Endodermal cell (in vitro differentiated cells): ENCODE data around the gene E2F2. TPM values are rescaled to one million over a fixed set of nuclear protein-coding genes. Genes with fewer than 3 reads are reported as not detected.

Experiments
- DNase-seq: peaks from one replicate; pipeline ENCODE4 v3.0.0-alpha.2; 2017
- H3K27ac ChIP-seq: 2 replicates; pipeline ENCODE4 v1.5.1; 2013; ENCODE audit warnings: mild to moderate bottlenecking, low read depth, low read length, moderate library complexity
- H3K27me3 ChIP-seq: 2 replicates; pipeline ENCODE4 v1.6.1; 2013; ENCODE audit warnings: mild to moderate bottlenecking, low read length, moderate library complexity; ENCODE audit not compliant: insufficient read depth, control insufficient read depth, poor library complexity, severe bottlenecking
- H3K36me3 ChIP-seq: 2 replicates; pipeline ENCODE4 v1.7.0; 2013; ENCODE audit warnings: mild to moderate bottlenecking, low read length, moderate library complexity; ENCODE audit not compliant: control insufficient read depth, insufficient read depth
- H3K4me1 ChIP-seq: one replicate; pipeline ENCODE4 v1.7.0; 2013; ENCODE audit warnings: low read length; ENCODE audit not compliant: control insufficient read depth, insufficient read depth
- H3K4me3 ChIP-seq: 2 replicates; pipeline ENCODE4 v1.5.1; 2013; ENCODE audit warnings: mild to moderate bottlenecking, low read length, moderate library complexity
- H3K9ac ChIP-seq: 2 replicates; pipeline ENCODE4 v1.6.1; 2013; ENCODE audit warnings: mild to moderate bottlenecking, low read length, moderate library complexity; ENCODE audit not compliant: poor library complexity, severe bottlenecking; ENCODE audit errors: extremely low read depth
- H3K9me3 ChIP-seq: 2 replicates; pipeline ENCODE4 v1.6.1; 2013; ENCODE audit warnings: mild to moderate bottlenecking, low read length, moderate library complexity; ENCODE audit not compliant: control insufficient read depth
- H3K27ac Mint-ChIP-seq: 2 replicates; pipeline ENCODE4 v1.8.0; 2020; ENCODE audit warnings: mixed read lengths
- H3K27me3 Mint-ChIP-seq: 2 replicates; pipeline ENCODE4 v1.8.0; 2021; ENCODE audit warnings: mild to moderate bottlenecking, mixed read lengths; ENCODE audit not compliant: insufficient read depth
- H3K36me3 Mint-ChIP-seq: 2 replicates; pipeline ENCODE4 v1.8.0; 2020; ENCODE audit warnings: low read depth, mixed read lengths
- H3K4me1 Mint-ChIP-seq: 2 replicates; pipeline ENCODE4 v1.8.0; 2020; ENCODE audit warnings: mixed read lengths
- H3K4me3 Mint-ChIP-seq: 2 replicates; pipeline ENCODE4 v1.8.0; 2020; ENCODE audit warnings: mild to moderate bottlenecking, moderate library complexity, mixed read lengths
- H3K9me3 Mint-ChIP-seq: 2 replicates; pipeline ENCODE4 v1.8.0; 2020; ENCODE audit warnings: mild to moderate bottlenecking, mixed read lengths
- CTCF ChIP-seq: fragments of 200-600 bp; sonication (generic); conservative IDR thresholded peaks from 2 replicates; pipeline ENCODE4 v1.5.0; 2021; ENCODE audit warnings: antibody characterized with exemption, mild to moderate bottlenecking
- WGBS, 2 experiments: methylation state at CpG; one replicate each; pipeline versions ENCODE4 v1.1.5 to v1.1.7; 2013; ENCODE audit warnings: missing lambda C conversion rate in 2 of 2, mixed read lengths in 1 of 2; ENCODE audit not compliant: insufficient coverage in 1 of 2, insufficient read length in 1 of 2; 5-methylcytosine and 5-hydroxymethylcytosine counted together
- total RNA-seq, 2 donors: library from RNA; stranded (reverse); fragmentation: NEBNext Ultra II Directional in 1 of 2; extraction: Animal tissue kit (Norgen Biotek cat#: 25700) in 1 of 2; gene quantifications; 2 replicates in 1 of 2; 3 replicates in 1 of 2; pipeline ENCODE4 v1.2.1, GENCODE V29; 2021

The E2F2 gene
- total RNA-seq, 2 donors from 2014 or later = 7.3 to 9.8 TPM

- no peak for TF ChIP-seq CTCF
- H3K27me3 ChIP-seq = peaks cover 13% of the 10 kb centered on the region
- no peaks in the 10 kb centered on the region for H3K4me1 ChIP-seq
- no peak for DNase-seq
- no peak overlapping the region for H3K4me3 Mint-ChIP-seq
- no peak overlapping the region for H3K9ac ChIP-seq
- H3K9me3 Mint-ChIP-seq = no peaks in the 10 kb centered on the region
- H3K9me3 ChIP-seq = no peaks in the 10 kb centered on the region
- H3K27ac Mint-ChIP-seq = no peak overlapping the region
- H3K27ac ChIP-seq = no peak overlapping the region
- H3K27me3 Mint-ChIP-seq = peaks cover 45% of the 10 kb centered on the region
- WGBS, 2 experiments = 66% methylated on average over 5 of the region's 5 CpGs; no CpG with 5 or more reads in 1 of the 2 experiments
- H3K36me3 ChIP-seq = no peaks in the 10 kb centered on the region
- no peak overlapping the region for H3K4me3 ChIP-seq
- H3K4me1 Mint-ChIP-seq = peaks cover 3% of the 10 kb centered on the region
- no peaks in the 10 kb centered on the region for H3K36me3 Mint-ChIP-seq
Measured at GRCh38 chr1:23489842-23490241, 41.2 kb downstream of the E2F2 start.

GRCh38 chr1:23485002-23485332, 46.1 kb downstream of the E2F2 start:
- WGBS, 2 experiments = 76 to 96% methylated on average over 3 to 7 of the region's 7 CpGs
- no peaks in the 10 kb centered on the region for H3K36me3 ChIP-seq
- H3K4me3 ChIP-seq = peak overlapping the region; percentile 77
- peak overlapping the region; percentile 95 for H3K4me3 Mint-ChIP-seq
- peaks cover 17% of the 10 kb centered on the region for H3K4me1 Mint-ChIP-seq
- no peaks in the 10 kb centered on the region for H3K36me3 Mint-ChIP-seq
- H3K27ac Mint-ChIP-seq = peak overlapping the region; percentile 89
- DNase-seq = no peak
- no peak overlapping the region for H3K9ac ChIP-seq
- no peaks in the 10 kb centered on the region for H3K9me3 Mint-ChIP-seq
- peaks cover 32% of the 10 kb centered on the region for H3K27me3 Mint-ChIP-seq
- peaks cover 14% of the 10 kb centered on the region for H3K27me3 ChIP-seq
- no peak for TF ChIP-seq CTCF
- H3K4me1 ChIP-seq = peaks cover 4% of the 10 kb centered on the region
- H3K27ac ChIP-seq = no peak overlapping the region
- H3K9me3 ChIP-seq = no peaks in the 10 kb centered on the region

- DNase-seq = peak; percentile 98
- H3K4me3 Mint-ChIP-seq = peak overlapping the region; percentile 95
- peaks cover 29% of the 10 kb centered on the region for H3K27me3 Mint-ChIP-seq
- H3K27me3 ChIP-seq = peaks cover 14% of the 10 kb centered on the region
- no peaks in the 10 kb centered on the region for H3K36me3 Mint-ChIP-seq
- no peak for TF ChIP-seq CTCF
- no peaks in the 10 kb centered on the region for H3K36me3 ChIP-seq
- peak overlapping the region; percentile 89 for H3K27ac Mint-ChIP-seq
- peak overlapping the region; percentile 83 for H3K27ac ChIP-seq
- no peak overlapping the region for H3K9ac ChIP-seq
- peak overlapping the region; percentile 77 for H3K4me3 ChIP-seq
- no peaks in the 10 kb centered on the region for H3K9me3 Mint-ChIP-seq
- H3K4me1 Mint-ChIP-seq = peaks cover 17% of the 10 kb centered on the region
- peaks cover 4% of the 10 kb centered on the region for H3K4me1 ChIP-seq
- no peaks in the 10 kb centered on the region for H3K9me3 ChIP-seq
- WGBS, 2 experiments = 7 to 19% methylated on average over 19 to 52 of the region's 54 CpGs
Measured at GRCh38 chr1:23484253-23485001, 46.6 kb downstream of the E2F2 start.
